Choroid plexus epithelial cell (primary cell): Measurements from ENCODE around the gene POLD1.

Experiments used
- DNase-seq: peaks from one replicate; pipeline ENCODE4 v3.0.0-alpha.2; 2010; ENCODE audit warnings: low read depth
- H3K4me3 ChIP-seq: 2 replicates; pipeline ENCODE4 v1.5.1; 2011; ENCODE audit warnings: low read depth, mild to moderate bottlenecking, control low read depth, low read length, moderate library complexity
- CTCF ChIP-seq: conservative IDR thresholded peaks from 2 replicates; pipeline ENCODE4 v1.5.1; 2011; ENCODE audit warnings: low read depth, mild to moderate bottlenecking, control low read depth, inconsistent platforms, low read length, moderate library complexity

Gene POLD1

GRCh38 chr19:50464348-50464747 lies 80.2 kb downstream of the POLD1 start:
- no peak for DNase-seq
- no peak overlapping the region for H3K4me3 ChIP-seq
- TF ChIP-seq CTCF = no peak

DNA sequence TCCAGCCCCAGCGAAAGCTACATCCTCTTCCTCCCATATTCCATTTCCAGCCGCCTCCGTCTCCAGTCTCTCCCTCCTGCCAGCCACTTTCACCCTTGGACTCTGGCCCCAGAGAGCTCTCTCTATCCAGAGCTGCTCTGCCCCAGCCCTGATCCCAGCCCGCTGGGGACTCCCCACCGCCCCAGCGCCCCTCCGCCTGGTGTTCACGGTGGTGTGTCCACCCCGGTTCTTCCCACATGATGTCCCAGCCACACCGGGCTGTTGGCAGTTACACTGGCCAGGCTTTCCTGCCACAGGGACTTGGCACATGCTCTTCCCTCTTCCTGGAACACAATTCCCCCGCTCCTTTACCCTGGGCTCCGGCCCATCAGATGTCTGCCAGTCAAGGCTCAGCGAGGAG lies 80.9 kb downstream of the POLD1 start:
- TF ChIP-seq CTCF = no peak
- H3K4me3 ChIP-seq = no peak overlapping the region
- DNase-seq = no peak

DNA sequence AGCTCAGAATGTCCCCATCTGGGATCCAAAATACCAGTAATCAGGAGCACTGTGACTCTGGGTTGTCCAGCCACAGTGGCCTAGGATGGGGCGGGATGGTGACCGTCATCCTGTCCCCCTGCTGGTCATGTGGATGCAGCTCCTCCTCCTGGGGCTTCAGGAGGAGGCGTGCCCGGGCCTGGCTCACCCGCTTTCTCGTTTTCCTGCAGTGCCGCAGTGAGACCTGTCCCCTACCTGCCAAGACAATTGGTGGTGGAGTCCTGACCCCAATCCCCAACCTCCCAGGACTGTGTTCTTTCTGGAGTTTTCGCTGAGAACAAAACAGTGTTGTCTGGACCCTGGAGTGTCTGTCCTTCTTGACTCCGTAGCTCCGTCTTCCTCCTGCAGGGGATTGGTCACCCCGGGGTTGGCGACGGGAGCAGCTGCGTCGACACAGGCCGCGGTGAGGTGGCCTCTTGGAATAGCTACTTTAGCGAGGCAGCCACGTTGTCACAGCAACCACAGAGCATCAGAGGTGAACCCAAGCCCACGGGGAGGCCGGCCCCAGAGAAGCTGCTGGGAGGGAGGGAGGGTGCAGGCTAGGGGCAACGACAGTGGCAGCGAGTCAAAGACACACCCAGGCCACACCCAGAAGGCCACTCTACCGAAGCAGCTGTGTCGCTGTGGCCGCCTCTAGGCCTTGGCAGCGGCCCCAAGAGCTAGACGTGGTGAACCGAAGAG lies 82.0 kb downstream of the POLD1 start:
- DNase-seq = no peak
- peak; percentile 32 for TF ChIP-seq CTCF
- H3K4me3 ChIP-seq = no peak overlapping the region

DNA sequence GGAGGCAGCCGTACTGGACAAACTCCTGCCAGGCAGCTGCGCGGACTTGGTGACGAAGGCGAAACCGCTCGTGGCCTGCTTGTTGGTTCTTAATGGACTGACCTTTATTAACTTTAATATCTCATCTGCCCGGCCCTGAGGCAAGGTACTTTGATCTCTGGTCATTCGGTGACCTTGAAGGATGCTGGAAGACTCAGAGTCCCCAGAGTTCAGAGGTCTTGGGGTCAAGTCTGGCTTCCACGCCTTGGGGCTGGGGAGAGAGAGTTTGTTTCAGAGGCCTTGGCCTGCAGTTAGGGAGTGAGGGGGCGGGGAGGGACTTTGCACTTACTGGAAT lies 82.5 kb downstream of the POLD1 start:
- no peak for DNase-seq
- no peak for TF ChIP-seq CTCF
- H3K4me3 ChIP-seq = no peak overlapping the region

GRCh38 chr19:50467566-50467965 lies 83.4 kb downstream of the POLD1 start:
- no peak overlapping the region for H3K4me3 ChIP-seq
- DNase-seq = no peak
- no peak for TF ChIP-seq CTCF
